Stimulated activated CD4-positive, alpha-beta T cell treated with anti-CD3 and anti-CD28 coated beads, Interleukin-4, amount 100 ng/mL, for 4 hours (primary cell): ENCODE data around the gene SF1.

Experiments used
- DNase-seq, 2 experiments: peaks; one replicate each; pipeline ENCODE4 v3.0.0-alpha.2; 2020

The SF1 gene

DNA sequence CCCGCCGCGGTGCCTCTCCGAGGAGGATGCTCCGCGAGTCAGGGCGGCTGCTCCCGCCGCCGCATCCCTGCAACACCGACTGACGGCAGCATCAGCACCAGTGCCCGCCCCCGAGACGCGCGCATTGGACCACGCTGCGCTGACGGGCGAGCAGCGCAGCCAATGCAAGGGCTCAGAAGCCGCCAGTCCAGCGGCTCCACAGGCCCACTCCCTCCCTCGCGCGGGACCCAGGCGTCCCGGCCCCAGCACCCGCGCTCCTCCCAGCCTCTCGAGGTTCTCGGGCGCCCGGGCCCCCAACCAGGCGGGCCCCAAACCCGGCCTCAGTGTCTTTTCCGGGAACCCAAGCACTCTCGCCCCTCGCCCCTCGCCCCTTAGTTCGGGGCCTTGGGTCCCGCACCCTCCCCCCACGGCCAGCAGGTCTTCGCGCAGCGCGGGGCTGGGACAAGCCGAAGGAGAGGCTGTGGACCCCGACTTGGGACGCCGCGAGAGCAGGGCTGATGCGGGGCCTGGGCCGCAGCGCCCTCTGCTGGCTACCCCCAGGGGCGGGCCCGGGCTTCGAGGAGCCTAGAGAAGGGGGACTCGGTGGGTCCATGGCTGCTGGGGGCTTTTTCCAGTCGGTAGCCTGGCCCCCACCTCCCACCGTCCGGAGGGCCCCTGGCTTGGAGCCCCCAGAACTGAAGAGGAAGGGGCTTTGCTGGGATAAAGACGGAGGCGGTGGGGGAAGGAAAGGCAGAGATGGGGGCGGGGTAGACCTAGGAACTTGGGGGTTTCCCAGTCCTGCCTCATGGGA is 55.0 kb downstream of the SF1 start, which contains the start of gene NRXN2:
Gene NRXN2, minus strand, starts transcription at position 81 of the 790 bp plus-strand sequence. CDS start 9,498 bp downstream, outside the sequence.
- peak; percentile 83 to 84 for DNase-seq

DNA sequence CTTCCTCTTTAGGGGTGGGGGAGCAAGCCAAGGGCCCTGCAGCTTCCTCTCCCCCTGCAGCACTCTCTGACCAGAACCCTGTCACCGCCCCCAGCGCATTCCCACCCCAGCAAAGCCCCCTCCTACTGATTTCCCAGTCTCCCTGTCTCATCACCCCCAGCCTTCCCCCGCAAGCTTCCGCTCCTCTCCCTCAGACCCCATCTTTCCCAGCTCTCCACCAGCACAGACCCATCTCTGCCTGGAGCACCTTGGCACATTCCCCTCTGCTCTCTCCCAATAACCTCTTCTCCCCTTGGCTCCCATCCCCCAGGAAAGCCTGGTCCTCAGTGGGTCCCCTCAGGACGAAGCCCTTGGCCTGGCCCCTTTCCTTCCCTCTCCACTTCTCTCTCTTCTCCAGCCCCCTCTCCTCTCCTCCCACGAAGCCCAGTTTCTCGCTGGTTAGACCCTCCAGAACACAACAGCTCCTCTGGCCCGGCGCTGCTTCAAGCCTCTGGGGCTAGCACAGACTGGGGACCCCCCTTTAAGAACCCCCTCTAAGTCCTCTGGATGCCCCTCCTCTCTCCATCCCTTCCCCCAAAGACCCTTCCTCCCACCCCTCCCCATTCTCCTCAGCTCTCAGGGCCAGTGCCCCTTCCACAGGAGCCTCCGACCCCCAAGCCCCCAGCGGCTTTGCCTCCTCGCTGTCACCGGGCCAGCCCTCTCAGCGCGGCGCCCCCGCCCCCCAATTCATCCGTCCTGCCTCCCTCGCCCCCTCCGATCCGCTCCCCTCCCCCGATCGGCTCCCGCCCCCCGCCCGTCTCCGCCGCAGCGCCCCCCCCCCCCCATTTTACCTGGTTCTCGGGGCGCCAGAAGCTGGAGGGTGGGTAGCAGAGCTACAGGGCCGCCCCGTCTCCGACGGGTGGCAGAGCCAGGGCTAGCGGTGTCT is 55.9 kb downstream of the SF1 start:
- DNase-seq = no peak

GRCh38 chr11:64721359-64721699 is 57.0 kb downstream of the SF1 start:
- no peak for DNase-seq

DNA sequence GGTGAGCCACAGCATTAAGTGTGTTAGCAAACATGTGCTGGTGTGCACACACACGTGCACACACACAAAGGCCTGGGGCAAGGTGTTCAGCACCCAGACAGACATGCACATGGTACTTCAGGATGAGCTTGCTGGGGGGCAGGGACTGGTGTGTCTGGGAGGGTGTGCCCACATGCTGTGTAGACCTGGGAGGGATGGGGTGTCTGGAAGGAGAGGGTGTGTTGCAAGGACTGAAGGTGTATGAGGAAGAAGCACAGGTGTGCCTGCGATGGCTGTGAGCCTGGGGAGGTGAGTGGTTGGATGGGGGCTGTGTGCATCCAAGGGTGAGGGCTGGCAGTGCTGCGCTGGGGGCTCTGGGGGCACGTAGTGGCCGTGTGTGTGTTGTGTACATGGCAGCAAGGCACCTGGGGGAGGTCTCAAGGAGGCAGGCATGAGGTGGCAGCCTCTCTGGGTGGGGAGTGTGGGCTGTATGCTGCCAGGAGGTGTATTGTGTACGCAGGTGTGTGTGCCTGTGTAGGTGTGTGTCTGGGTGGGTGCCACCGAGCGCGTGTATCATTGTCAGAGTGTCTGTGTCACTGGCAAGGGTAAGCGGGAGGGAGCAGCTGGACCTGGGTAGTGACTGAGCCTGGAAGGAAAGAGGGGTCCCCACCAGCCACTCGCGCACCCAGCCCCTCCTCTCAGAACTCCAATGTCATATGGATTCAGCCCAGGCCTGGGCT is 57.5 kb downstream of the SF1 start:
- DNase-seq = no peak

GRCh38 chr11:64720167-64720566 is 58.2 kb downstream of the SF1 start:
- no peak for DNase-seq

DNA sequence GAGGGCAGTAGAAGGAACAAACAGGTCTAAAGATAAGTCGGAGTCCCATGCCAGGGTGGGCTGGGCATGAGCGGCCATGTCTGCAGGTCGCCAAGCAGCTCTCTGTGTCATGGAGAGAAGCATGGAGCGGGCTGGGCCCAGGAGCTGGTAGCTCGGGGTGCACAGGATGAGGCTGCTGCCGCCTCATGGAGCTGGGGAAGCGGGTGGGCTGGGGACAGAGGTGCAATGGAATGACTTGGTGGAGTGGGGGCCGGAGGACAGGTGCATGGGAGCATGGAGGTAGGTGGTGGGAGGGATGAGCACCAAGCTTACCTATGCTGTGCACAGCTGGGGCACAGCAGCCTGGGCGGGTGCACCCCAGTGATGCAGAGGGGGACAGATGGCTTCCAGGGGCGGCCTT is 58.9 kb downstream of the SF1 start:
- DNase-seq = no peak

DNA sequence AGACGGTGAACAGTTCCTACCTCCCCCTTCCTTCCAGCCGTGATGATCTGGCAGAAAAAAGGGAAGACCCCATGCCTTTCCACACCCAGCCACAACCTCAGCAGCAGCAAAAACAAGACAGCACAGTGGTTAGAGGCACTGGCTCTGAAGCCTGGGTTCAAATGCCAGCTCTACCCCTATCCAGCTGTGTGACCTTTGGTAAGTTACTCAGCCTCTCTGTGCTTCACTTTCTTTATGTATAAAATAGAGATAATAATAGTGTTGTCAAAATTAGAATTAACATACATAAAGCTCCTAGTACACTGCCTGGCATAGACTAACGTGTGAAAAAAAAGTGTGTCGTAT is 59.6 kb downstream of the SF1 start:
- no peak for DNase-seq

DNA sequence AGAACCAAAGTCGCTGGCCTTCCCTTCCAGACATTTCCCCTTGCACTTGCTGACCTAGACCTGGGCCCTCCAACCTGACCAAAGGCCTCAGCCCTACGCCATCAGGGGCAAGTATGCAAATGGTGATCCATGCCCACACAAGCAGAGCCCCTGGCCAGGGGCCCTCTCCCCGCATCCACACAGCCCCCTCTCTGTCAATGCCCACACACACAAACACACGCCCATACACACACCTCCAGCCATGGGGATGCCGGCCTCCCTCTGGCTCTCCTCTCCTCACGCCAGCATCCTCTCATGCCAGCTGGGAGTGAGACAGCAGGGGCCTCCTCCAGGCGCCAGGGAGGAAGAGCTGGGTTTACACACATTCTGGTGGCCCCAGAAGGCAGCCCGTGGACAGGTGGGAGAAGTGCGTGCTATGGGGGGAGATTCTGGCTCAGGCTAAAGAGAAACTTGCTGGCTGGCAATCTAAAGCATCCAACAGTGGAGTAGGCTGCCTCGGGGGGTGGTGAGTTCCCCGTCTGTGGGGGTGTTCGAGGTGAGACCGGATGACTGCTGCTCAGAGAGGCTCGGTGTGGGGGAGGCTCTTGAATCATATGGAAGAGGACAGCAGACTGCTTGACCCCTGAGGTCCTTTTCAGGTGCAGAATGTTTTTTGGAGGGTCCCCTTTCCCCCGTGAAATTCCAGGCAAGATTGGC is 60.1 kb downstream of the SF1 start:
- no peak for DNase-seq

GRCh38 chr11:64717268-64717578 is 61.1 kb downstream of the SF1 start:
- DNase-seq = no peak

GRCh38 chr11:64716473-64717267 is 61.7 kb downstream of the SF1 start:
- DNase-seq = no peak

DNA sequence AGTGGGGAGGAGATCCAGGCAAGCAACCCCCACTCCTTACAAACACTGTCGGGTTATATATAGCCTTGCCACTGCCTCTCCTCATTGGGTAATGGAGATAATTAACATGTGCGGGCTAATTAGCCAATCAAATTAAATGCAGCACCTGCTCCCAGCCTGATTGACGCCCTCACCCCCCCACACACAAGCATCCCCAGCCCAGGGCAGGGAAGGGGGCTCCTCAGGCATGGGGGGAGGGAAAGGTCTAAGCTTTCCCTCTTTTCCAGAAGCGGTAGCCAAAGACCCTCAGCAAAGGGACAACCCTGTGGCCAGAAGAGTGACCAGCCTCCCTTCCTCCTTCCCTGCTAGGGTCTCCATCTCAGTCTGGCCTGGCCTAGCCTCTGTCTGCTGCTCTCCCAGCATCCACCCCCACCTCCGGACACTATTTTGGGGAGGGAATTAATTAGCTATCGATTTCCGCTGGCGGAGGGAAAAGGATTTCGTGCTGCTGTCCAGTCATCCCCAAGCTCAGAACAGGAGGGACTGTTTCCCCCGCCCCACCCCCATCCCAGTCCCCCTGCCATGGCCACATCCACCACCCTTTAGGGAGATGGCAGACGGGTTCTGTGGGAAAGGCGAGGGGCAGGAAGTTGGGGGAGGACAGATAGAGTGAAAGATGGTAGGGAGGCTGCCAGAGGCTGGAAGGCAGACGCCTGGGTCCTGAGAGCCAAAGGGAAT is 62.4 kb downstream of the SF1 start:
- DNase-seq = no peak

DNA sequence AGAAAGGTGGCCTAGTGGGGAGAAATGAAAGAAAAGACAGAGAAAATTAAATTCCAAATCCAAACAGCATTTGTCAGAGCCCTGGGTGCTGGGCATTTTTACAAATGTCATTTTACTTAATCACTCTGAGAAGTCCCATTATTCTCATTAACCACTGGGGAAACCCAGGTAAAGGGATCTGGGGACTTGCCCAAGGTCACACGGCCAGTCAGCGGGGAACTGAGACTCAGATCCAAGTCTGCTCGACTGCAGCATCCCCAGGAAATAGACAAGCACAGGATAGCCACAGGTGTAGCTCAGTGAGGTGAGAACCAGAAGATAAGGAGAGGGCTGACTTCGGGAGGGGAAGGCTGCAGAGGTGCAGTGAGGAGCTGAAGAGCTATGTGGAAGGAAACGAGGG is 63.2 kb downstream of the SF1 start:
- DNase-seq = no peak

GRCh38 chr11:64714666-64715065 is 63.7 kb downstream of the SF1 start:
- DNase-seq = no peak
